ENCODE data around the gene SLC19A1. TPM values are rescaled to one million over a fixed set of nuclear protein-coding genes. Genes with fewer than 3 reads are reported as not detected.

Gene SLC19A1
- polyA plus RNA-seq, 1 of the 3 experiments (the other 2 are of a cell fraction) = 15.0 TPM

DNA sequence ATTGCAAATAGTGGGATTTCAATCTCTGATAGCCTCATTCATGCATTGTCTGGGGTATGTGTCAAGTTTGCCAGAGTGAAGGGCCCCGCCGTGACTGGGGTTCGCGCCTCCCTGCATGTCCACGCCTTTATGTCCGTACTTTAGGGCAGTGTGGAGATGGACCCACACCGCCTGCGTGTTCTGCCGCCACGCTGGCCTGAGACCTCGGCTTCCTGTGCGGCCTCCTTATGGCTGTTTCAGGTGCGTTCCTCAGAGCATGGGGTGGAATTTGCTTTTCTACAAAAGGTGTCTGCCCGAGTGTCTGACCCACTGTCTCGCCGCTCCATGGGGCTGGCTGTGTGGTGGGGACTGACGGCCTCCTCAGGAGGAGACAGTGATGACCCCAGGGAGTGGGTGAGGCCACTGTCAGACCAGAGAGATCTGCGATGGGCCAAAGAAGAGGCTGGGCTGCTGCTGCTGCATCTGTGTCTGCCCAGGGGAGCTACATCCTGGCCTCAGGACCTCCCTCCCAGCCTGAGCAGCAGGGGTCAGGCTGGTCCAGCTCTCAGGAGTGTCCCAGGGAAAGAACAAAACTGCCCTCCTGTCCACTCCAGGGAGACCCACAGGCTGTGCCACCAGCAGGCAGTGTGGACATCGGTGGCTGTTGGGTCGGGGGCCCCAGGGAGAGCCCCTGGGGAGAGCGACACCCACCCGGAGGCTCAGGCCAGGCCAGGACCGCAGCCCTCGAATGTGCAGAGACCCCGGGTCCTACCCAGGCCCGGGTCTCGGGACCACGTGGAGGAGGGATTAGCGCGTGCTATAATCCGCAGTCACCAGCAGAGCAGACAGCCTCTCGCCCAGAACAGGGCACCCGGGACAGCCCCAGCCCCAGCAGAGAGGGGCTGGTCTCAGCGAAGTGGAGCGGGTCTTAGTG is 9.8 kb upstream of the SLC19A1 start:
- no peak overlapping the region for H3K4me3 ChIP-seq (ENCODE audit: low read depth in 2 of 2, low read length in 1 of 2)
- H3K4me2 ChIP-seq = no peak overlapping the region
- H3K9me3 ChIP-seq = no peaks in the 10 kb centered on the region
- H4K20me1 ChIP-seq (ENCODE audit: insufficient read depth) = no peaks in the 10 kb centered on the region
- 95% methylated on average over 24 of the region's 35 CpGs for WGBS (ENCODE audit: low lambda C conversion rate)
- TF ChIP-seq, protein P1, sequence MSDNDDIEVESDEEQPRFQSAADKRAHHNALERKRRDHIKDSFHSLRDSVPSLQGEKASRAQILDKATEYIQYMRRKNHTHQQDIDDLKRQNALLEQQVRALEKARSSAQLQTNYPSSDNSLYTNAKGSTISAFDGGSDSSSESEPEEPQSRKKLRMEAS (IDR thresholded peaks at IDR 0.05; ENCODE audit: low read depth) = no peak
- TF ChIP-seq YY1 (IDR thresholded peaks at IDR 0.05; ENCODE audit: low read depth) = no peak
- TF ChIP-seq POLR2AphosphoS5 (IDR thresholded peaks at IDR 0.05; ENCODE audit: low read depth, low read length) = no peak
- TF ChIP-seq CHD2 (IDR thresholded peaks at IDR 0.05; ENCODE audit: low read length, partially characterized antibody) = no peak
- TF ChIP-seq MEF2A (IDR thresholded peaks at IDR 0.05; ENCODE audit: borderline replicate concordance, low read depth) = no peak
- TF ChIP-seq RAD21 (IDR thresholded peaks at IDR 0.05; ENCODE audit: low read length) = no peak
- TF ChIP-seq, protein P2, sequence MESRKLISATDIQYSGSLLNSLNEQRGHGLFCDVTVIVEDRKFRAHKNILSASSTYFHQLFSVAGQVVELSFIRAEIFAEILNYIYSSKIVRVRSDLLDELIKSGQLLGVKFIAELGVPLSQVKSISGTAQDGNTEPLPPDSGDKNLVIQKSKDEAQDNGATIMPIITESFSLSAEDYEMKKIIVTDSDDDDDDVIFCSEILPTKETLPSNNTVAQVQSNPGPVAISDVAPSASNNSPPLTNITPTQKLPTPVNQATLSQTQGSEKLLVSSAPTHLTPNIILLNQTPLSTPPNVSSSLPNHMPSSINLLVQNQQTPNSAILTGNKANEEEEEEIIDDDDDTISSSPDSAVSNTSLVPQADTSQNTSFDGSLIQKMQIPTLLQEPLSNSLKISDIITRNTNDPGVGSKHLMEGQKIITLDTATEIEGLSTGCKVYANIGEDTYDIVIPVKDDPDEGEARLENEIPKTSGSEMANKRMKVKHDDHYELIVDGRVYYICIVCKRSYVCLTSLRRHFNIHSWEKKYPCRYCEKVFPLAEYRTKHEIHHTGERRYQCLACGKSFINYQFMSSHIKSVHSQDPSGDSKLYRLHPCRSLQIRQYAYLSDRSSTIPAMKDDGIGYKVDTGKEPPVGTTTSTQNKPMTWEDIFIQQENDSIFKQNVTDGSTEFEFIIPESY (IDR thresholded peaks at IDR 0.05; ENCODE audit: borderline replicate concordance, low read depth) = no peak
- no peak for TF ChIP-seq NFIC (IDR thresholded peaks at IDR 0.05; ENCODE audit: borderline replicate concordance)
- POLR2A ChIA-PET = no interaction called here
- DNase-seq = peak; percentile 16
- H3K27ac ChIP-seq (ENCODE audit: low read depth in 2 of 2, low read length in 1 of 2) = no peak overlapping the region
- peaks cover 0 to 13% of the 10 kb centered on the region in 2 experiments; a peak in 1 of 4 replicates for H3K4me1 ChIP-seq (ENCODE audit: control insufficient read depth in 1 of 2, insufficient read depth in 2 of 2, low read depth in 1 of 2, low read length in 1 of 2)
- H3F3A ChIP-seq (replicated peaks; ENCODE audit: insufficient read depth) = peaks cover 6% of the 10 kb centered on the region
- H3K9me2 ChIP-seq = no peaks in the 10 kb centered on the region
- CTCF ChIA-PET = interaction anchor here (0.7 to 1.3 kb wide), 3 partner anchors 45 to 269 kb away, joined by 3 read pairs; no protein-coding TSS in a partner anchor
- H3K36me3 ChIP-seq (replicated peaks in 1 of 2; ENCODE audit: control insufficient read depth in 1 of 2, insufficient read depth in 2 of 2, low read length in 1 of 2) = no peaks in the 10 kb centered on the region
- H3K79me2 ChIP-seq (ENCODE audit: insufficient read depth) = no peaks in the 10 kb centered on the region
- no peaks in the 10 kb centered on the region for H3K27me3 ChIP-seq (ENCODE audit: insufficient read depth)
- H2AFZ ChIP-seq (ENCODE audit: low read depth) = no peak overlapping the region
- H3K9ac ChIP-seq = no peak overlapping the region

DNA sequence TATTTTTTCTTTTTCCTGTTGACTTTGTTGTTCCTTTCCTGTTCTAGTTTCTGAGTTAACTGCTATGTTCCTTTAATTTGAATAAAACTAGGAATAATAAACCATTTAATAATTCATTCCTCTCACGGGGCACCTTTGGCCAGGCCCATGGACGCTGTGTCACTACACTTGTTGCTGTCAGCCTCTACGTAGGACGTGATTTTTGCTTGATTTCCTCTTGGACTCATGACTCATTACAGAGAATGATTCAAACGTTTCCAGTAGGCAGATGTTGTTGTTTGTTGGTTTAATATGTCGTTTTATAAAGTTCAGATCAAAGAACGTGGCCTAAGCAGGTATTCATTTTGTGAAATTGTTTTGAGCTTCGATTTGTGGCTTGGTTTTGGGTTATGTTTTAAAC is 9.1 kb upstream of the SLC19A1 start:
- Histone ChIP-seq H2AFZ (ENCODE audit: low read depth) (no peak overlapping the region), H4K20me1 (ENCODE audit: insufficient read depth) (no peaks in the 10 kb centered on the region), H3K9me3 (no peaks in the 10 kb centered on the region), H3K79me2 (ENCODE audit: insufficient read depth) (no peaks in the 10 kb centered on the region), H3K9me2 (no peaks in the 10 kb centered on the region), H3K27ac (ENCODE audit: low read depth in 2 of 2, low read length in 1 of 2) (no peak overlapping the region), H3F3A (replicated peaks; ENCODE audit: insufficient read depth) (peaks cover 6% of the 10 kb centered on the region), H3K4me2 (0 out of 2 replicates have a peak overlapping the region, but pooled peaks have one; percentile 32), H3K4me3 (ENCODE audit: low read depth in 2 of 2, low read length in 1 of 2) (no peak overlapping the region), H3K36me3 (replicated peaks in 1 of 2; ENCODE audit: control insufficient read depth in 1 of 2, insufficient read depth in 2 of 2, low read length in 1 of 2) (no peaks in the 10 kb centered on the region), H3K27me3 (ENCODE audit: insufficient read depth) (no peaks in the 10 kb centered on the region), H3K9ac (no peak overlapping the region), H3K4me1 (ENCODE audit: control insufficient read depth in 1 of 2, insufficient read depth in 2 of 2, low read depth in 1 of 2, low read length in 1 of 2) (peaks cover 0 to 5% of the 10 kb centered on the region in 2 experiments; a peak in 1 of 4 replicates)
- TF ChIP-seq JUND (IDR thresholded peaks at IDR 0.05) (peak; percentile 54; the same call in 1 of the 2 replicates), FOSL2 (IDR thresholded peaks at IDR 0.05; ENCODE audit: borderline replicate concordance, low read depth) (peak; percentile 66; the same call in 1 of the 2 replicates)
- TF ChIP-seq, protein P3, sequence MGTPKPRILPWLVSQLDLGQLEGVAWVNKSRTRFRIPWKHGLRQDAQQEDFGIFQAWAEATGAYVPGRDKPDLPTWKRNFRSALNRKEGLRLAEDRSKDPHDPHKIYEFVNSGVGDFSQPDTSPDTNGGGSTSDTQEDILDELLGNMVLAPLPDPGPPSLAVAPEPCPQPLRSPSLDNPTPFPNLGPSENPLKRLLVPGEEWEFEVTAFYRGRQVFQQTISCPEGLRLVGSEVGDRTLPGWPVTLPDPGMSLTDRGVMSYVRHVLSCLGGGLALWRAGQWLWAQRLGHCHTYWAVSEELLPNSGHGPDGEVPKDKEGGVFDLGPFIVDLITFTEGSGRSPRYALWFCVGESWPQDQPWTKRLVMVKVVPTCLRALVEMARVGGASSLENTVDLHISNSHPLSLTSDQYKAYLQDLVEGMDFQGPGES (IDR thresholded peaks at IDR 0.05; ENCODE audit: low read depth, low read length) = no peak
- DNase-seq = no peak
- POLR2A ChIA-PET = no interaction called here
- CTCF ChIA-PET = interaction anchor here (0.8 to 1.3 kb wide), 3 partner anchors 17 to 270 kb away, joined by 3 read pairs; no protein-coding TSS in a partner anchor
- 36% methylated on average over 8 of the region's 8 CpGs for WGBS (ENCODE audit: low lambda C conversion rate)

Data from SK-N-SH (cell line).